ENCODE measurements around the gene DSTN.

Gene DSTN

GRCh38 chr20:17555106-17555505 is 14.8 kb upstream of the DSTN start:
- DNase-seq: no peak

- DNase-seq: no peak
Observed at GRCh38 chr20:17556837-17557674, 12.8 kb upstream of the DSTN start.

GRCh38 chr20:17557675-17558006 is 12.2 kb upstream of the DSTN start:
- no peak for DNase-seq

- DNase-seq: peak; percentile 55
Observed at GRCh38 chr20:17558154-17558940, 11.5 kb upstream of the DSTN start.

GRCh38 chr20:17558941-17559304 is 11.0 kb upstream of the DSTN start:
- no peak for DNase-seq

GRCh38 chr20:17559338-17559737 is 10.5 kb upstream of the DSTN start:
- no peak for DNase-seq

GRCh38 chr20:17560344-17561074 is 9.4 kb upstream of the DSTN start:
- peak; percentile 27 for DNase-seq

GRCh38 chr20:17562804-17563305 is 7.0 kb upstream of the DSTN start:
- DNase-seq: no peak

GRCh38 chr20:17565169-17565845 is 4.6 kb upstream of the DSTN start:
- DNase-seq: no peak

GRCh38 chr20:17566345-17566744 is 3.5 kb upstream of the DSTN start:
- no peak for DNase-seq

GRCh38 chr20:17568045-17568788 is 1.7 kb upstream of the DSTN start:
- no peak for DNase-seq

- peak; percentile 22 for DNase-seq
Observed at GRCh38 chr20:17568972-17569521, 828 bp upstream of the DSTN start.

GRCh38 chr20:17570347-17571152 is 675 bp downstream of the DSTN start:
- no peak for DNase-seq

- DNase-seq: peak; percentile 29
Observed at GRCh38 chr20:17571153-17571527, 1.3 kb downstream of the DSTN start.

GRCh38 chr20:17572034-17572638 is 2.3 kb downstream of the DSTN start:
- no peak for DNase-seq

- DNase-seq: no peak
Observed at GRCh38 chr20:17573463-17573862, 3.6 kb downstream of the DSTN start.

- no peak for DNase-seq
Observed at GRCh38 chr20:17576215-17576614, 6.3 kb downstream of the DSTN start.

- DNase-seq: no peak
Observed at GRCh38 chr20:17579369-17580039, 9.6 kb downstream of the DSTN start.

GRCh38 chr20:17580895-17581294 is 11.0 kb downstream of the DSTN start:
- DNase-seq: no peak

GRCh38 chr20:17583126-17583525 is 13.3 kb downstream of the DSTN start:
- DNase-seq: no peak
